GM18517 (cell line): Measurements from ENCODE around the gene SGMS1.
A peak's percentile ranks its signal among the peaks of the same experiment; 100 is the strongest.
"Not testable (repeated sequence)": the region's sequence is repeated elsewhere in the genome, so short reads cannot be mapped to it uniquely, and the experiment has no call there.

Experiments
- ATAC-seq: cut with Tn5 transposase; IDR thresholded peaks from one replicate; pipeline ENCODE4 v1.9.1; 2021; ENCODE audit warnings: mild to moderate bottlenecking, moderate library complexity; ENCODE audit not compliant: unreplicated experiment

Gene SGMS1

GRCh38 chr10:50477287-50478203 lies 146.2 kb downstream of the SGMS1 start:
- ATAC-seq = no peak

GRCh38 chr10:50473756-50474155 lies 150.0 kb downstream of the SGMS1 start:
- ATAC-seq = no peak

GRCh38 chr10:50472914-50473313 lies 150.8 kb downstream of the SGMS1 start:
- no peak for ATAC-seq

GRCh38 chr10:50471583-50471975 lies 152.2 kb downstream of the SGMS1 start:
- no peak for ATAC-seq

- ATAC-seq = no peak
Measured at GRCh38 chr10:50470798-50471582, 152.8 kb downstream of the SGMS1 start.

GRCh38 chr10:50470345-50470744 lies 153.4 kb downstream of the SGMS1 start:
- ATAC-seq = peak; percentile 65

- peak; percentile 3 for ATAC-seq
Measured at GRCh38 chr10:50469778-50470193, 154.0 kb downstream of the SGMS1 start.

GRCh38 chr10:50469288-50469687 lies 154.5 kb downstream of the SGMS1 start:
- ATAC-seq = no peak

GRCh38 chr10:50467209-50467608 lies 156.5 kb downstream of the SGMS1 start:
- no peak for ATAC-seq

GRCh38 chr10:50464004-50464409 lies 159.7 kb downstream of the SGMS1 start:
- no peak for ATAC-seq

- no peak for ATAC-seq
Measured at GRCh38 chr10:50461834-50462233, 161.9 kb downstream of the SGMS1 start.

- ATAC-seq = no peak
Measured at GRCh38 chr10:50461123-50461522, 162.6 kb downstream of the SGMS1 start.

GRCh38 chr10:50456719-50457118 lies 167.0 kb downstream of the SGMS1 start:
- no peak for ATAC-seq

- no peak for ATAC-seq
Measured at GRCh38 chr10:50453940-50454339, 169.8 kb downstream of the SGMS1 start.

GRCh38 chr10:50452603-50453002 lies 171.2 kb downstream of the SGMS1 start:
- peak; percentile 50 for ATAC-seq

GRCh38 chr10:50447691-50448090 lies 176.1 kb downstream of the SGMS1 start:
- ATAC-seq = no peak

GRCh38 chr10:50445777-50446176 lies 178.0 kb downstream of the SGMS1 start:
- not testable (repeated sequence) for ATAC-seq

- ATAC-seq = no peak
Measured at GRCh38 chr10:50440489-50440888, 183.3 kb downstream of the SGMS1 start.

GRCh38 chr10:50439806-50440205 lies 183.9 kb downstream of the SGMS1 start:
- ATAC-seq = no peak

- no peak for ATAC-seq
Measured at GRCh38 chr10:50439187-50439586, 184.6 kb downstream of the SGMS1 start.

GRCh38 chr10:50438049-50438936 lies 185.5 kb downstream of the SGMS1 start:
- ATAC-seq = no peak
